Activated CD8-positive, alpha-beta memory T cell treated with anti-CD3 and anti-CD28 coated beads, Interleukin-2, amount 10 ng/mL, durations not matched to agents 7 days and 5 days (primary cell): Measurements from ENCODE around the gene NACC2. TPM values are rescaled to one million over a fixed set of nuclear protein-coding genes. Genes with fewer than 3 reads are reported as not detected.
"Not testable (repeated sequence)": the region's sequence is repeated elsewhere in the genome, so short reads cannot be mapped to it uniquely, and the experiment has no call there.

Experiments
- ATAC-seq: fragments of 150-1000 bp; cut with Tn5 transposase; one replicate; pipeline ENCODE4 v1.10.0; 2021; ENCODE audit warnings: moderate library complexity
- CTCF ChIA-PET: fragments of 350-600 bp; sonication (Branson Sonifier 250); formaldehyde crosslinking; loops from one replicate; lab custom pipeline; 2021; ENCODE audit warnings: antibody characterized with exemption; lab: Charles Lee
- DNase-seq: peaks from one replicate; pipeline ENCODE4 v3.0.0-alpha.2; 2020
- H3K27ac Mint-ChIP-seq: one replicate; pipeline ENCODE4 v1.8.0; 2021; ENCODE audit warnings: mild to moderate bottlenecking, mixed read lengths
- H3K27me3 Mint-ChIP-seq: one replicate; pipeline ENCODE4 v1.8.0; 2021; ENCODE audit warnings: mixed read lengths
- H3K36me3 Mint-ChIP-seq: one replicate; pipeline ENCODE4 v1.8.0; 2021; ENCODE audit warnings: mild to moderate bottlenecking, mixed read lengths
- H3K4me1 Mint-ChIP-seq: one replicate; pipeline ENCODE4 v1.8.0; 2021; ENCODE audit warnings: mixed read lengths
- H3K4me3 Mint-ChIP-seq: one replicate; pipeline ENCODE4 v1.8.0; 2021; ENCODE audit warnings: mild to moderate bottlenecking, moderate library complexity, mixed read lengths
- H3K9me3 Mint-ChIP-seq: one replicate; pipeline ENCODE4 v1.8.0; 2022; ENCODE audit warnings: low read depth, mixed read lengths
- total RNA-seq, 2 experiments: library from RNA; stranded (reverse); gene quantifications; one replicate each; pipeline ENCODE4 v1.2.3, GENCODE V29; 2021

The NACC2 gene
- total RNA-seq, 2 experiments from 2014 or later, result 6.3 to 9.7 TPM

- CTCF ChIA-PET, result interaction anchor here (0.6 to 6.1 kb wide), 4 partner anchors 8 to 131 kb away, joined by 3 to 51 read pairs (median 8); partner anchors contain the start of gene NACC2
- Mint-ChIP-seq H3K9me3 (no peaks in the 10 kb centered on the region), H3K36me3 (peaks cover 2% of the 10 kb centered on the region), H3K4me1 (peaks cover 40% of the 10 kb centered on the region), H3K4me3 (no peak overlapping the region), H3K27ac (peak overlapping the region; percentile 47), H3K27me3 (no peaks in the 10 kb centered on the region)
- DNase-seq, result no peak
- ATAC-seq, result no peak
Measured at GRCh38 chr9:136103651-136104487, 8.8 kb upstream of the NACC2 start.

GRCh38 chr9:136101615-136102074, 6.6 kb upstream of the NACC2 start:
- H3K4me3 Mint-ChIP-seq, H3K27me3 Mint-ChIP-seq, ATAC-seq, H3K36me3 Mint-ChIP-seq, DNase-seq, H3K9me3 Mint-ChIP-seq, H3K27ac Mint-ChIP-seq: not testable (repeated sequence)
- peaks cover 22% of the 10 kb centered on the region for H3K4me1 Mint-ChIP-seq
- CTCF ChIA-PET, result interaction anchor here (1.2 to 1.3 kb wide), 2 partner anchors 12 to 21 kb away, joined by 4 to 7 read pairs; no protein-coding TSS in a partner anchor

- no peak for DNase-seq
- peaks cover 16% of the 10 kb centered on the region for H3K4me1 Mint-ChIP-seq
- CTCF ChIA-PET, result interaction anchor here (1.2 to 1.4 kb wide), 3 partner anchors 11 to 134 kb away, joined by 3 to 7 read pairs (median 4); no protein-coding TSS in a partner anchor
Measured at GRCh38 chr9:136100700-136101614, 5.9 kb upstream of the NACC2 start.

GRCh38 chr9:136099542-136099941, 4.5 kb upstream of the NACC2 start:
- Mint-ChIP-seq H3K27me3 (no peaks in the 10 kb centered on the region), H3K9me3 (no peaks in the 10 kb centered on the region), H3K4me3 (no peak overlapping the region), H3K4me1 (peaks cover 5% of the 10 kb centered on the region), H3K27ac (no peak overlapping the region), H3K36me3 (no peaks in the 10 kb centered on the region)
- CTCF ChIA-PET, result interaction anchor here (1.4 kb wide), 1 partner anchor 132 kb away, joined by 3 read pairs; no protein-coding TSS in a partner anchor
- no peak for DNase-seq
- no peak for ATAC-seq

More at GRCh38 chr9:136100700-136101614, 5.9 kb upstream of the NACC2 start:
- H3K27ac Mint-ChIP-seq, result no peak overlapping the region
- H3K4me3 Mint-ChIP-seq, result no peak overlapping the region
- ATAC-seq, result no peak
- H3K36me3 Mint-ChIP-seq, result no peaks in the 10 kb centered on the region
- H3K27me3 Mint-ChIP-seq, result no peaks in the 10 kb centered on the region
- no peaks in the 10 kb centered on the region for H3K9me3 Mint-ChIP-seq

GRCh38 chr9:136098844-136099243, 3.8 kb upstream of the NACC2 start:
- ATAC-seq (no peak), DNase-seq (no peak)
- no peak overlapping the region for H3K4me3 Mint-ChIP-seq
- H3K27me3 Mint-ChIP-seq, result no peaks in the 10 kb centered on the region
- peaks cover 6% of the 10 kb centered on the region for H3K4me1 Mint-ChIP-seq
- no peak overlapping the region for H3K27ac Mint-ChIP-seq
- H3K36me3 Mint-ChIP-seq, result no peaks in the 10 kb centered on the region
- no peaks in the 10 kb centered on the region for H3K9me3 Mint-ChIP-seq
- CTCF ChIA-PET, result interaction anchor here (6.1 kb wide), 1 partner anchor 8 kb away, joined by 51 read pairs; no protein-coding TSS in a partner anchor

GRCh38 chr9:136098210-136098609, 3.1 kb upstream of the NACC2 start:
- Mint-ChIP-seq H3K36me3 (no peaks in the 10 kb centered on the region), H3K27me3 (no peaks in the 10 kb centered on the region), H3K4me3 (no peak overlapping the region), H3K4me1 (peaks cover 8% of the 10 kb centered on the region), H3K27ac (no peak overlapping the region), H3K9me3 (no peaks in the 10 kb centered on the region)
- ATAC-seq (no peak), DNase-seq (no peak)
- CTCF ChIA-PET, result interaction anchor here (6.1 kb wide), 1 partner anchor 9 kb away, joined by 51 read pairs; no protein-coding TSS in a partner anchor

GRCh38 chr9:136096505-136097001, 1.5 kb upstream of the NACC2 start:
- CTCF ChIA-PET, result interaction anchor here (1.0 to 6.1 kb wide), 5 partner anchors 10 to 27 kb away, joined by 3 to 51 read pairs (median 5); no protein-coding TSS in a partner anchor
- no peaks in the 10 kb centered on the region for H3K27me3 Mint-ChIP-seq
- no peaks in the 10 kb centered on the region for H3K36me3 Mint-ChIP-seq
- H3K4me3 Mint-ChIP-seq, result peak overlapping the region; percentile 57
- DNase-seq (no peak), ATAC-seq (no peak)
- H3K9me3 Mint-ChIP-seq, result no peaks in the 10 kb centered on the region
- no peak overlapping the region for H3K27ac Mint-ChIP-seq
- peaks cover 11% of the 10 kb centered on the region for H3K4me1 Mint-ChIP-seq

GRCh38 chr9:136093995-136094881, 851 bp downstream of the NACC2 start:
- Mint-ChIP-seq H3K4me3 (peak overlapping the region; percentile 63), H3K27me3 (no peaks in the 10 kb centered on the region), H3K4me1 (peaks cover 16% of the 10 kb centered on the region), H3K27ac (no peak overlapping the region), H3K36me3 (no peaks in the 10 kb centered on the region), H3K9me3 (no peaks in the 10 kb centered on the region)
- CTCF ChIA-PET, result interaction anchor here (0.7 to 6.1 kb wide), 6 partner anchors 13 to 149 kb away, joined by 3 to 51 read pairs (median 10); no protein-coding TSS in a partner anchor
- DNase-seq (peak; percentile 77), ATAC-seq (peak; percentile 64)

- H3K36me3 Mint-ChIP-seq, result no peaks in the 10 kb centered on the region
- CTCF ChIA-PET, result interaction anchor here (2.0 to 6.1 kb wide), 4 partner anchors 13 to 29 kb away, joined by 6 to 51 read pairs (median 21); no protein-coding TSS in a partner anchor
- H3K27ac Mint-ChIP-seq, result peak overlapping the region; percentile 24
- ATAC-seq (no peak), DNase-seq (no peak)
- H3K27me3 Mint-ChIP-seq, result no peaks in the 10 kb centered on the region
- no peaks in the 10 kb centered on the region for H3K9me3 Mint-ChIP-seq
- H3K4me1 Mint-ChIP-seq, result peaks cover 12% of the 10 kb centered on the region
- H3K4me3 Mint-ChIP-seq, result peak overlapping the region; percentile 63
Measured at GRCh38 chr9:136093346-136093986, 1.6 kb downstream of the NACC2 start.

GRCh38 chr9:136092741-136093140, 2.3 kb downstream of the NACC2 start:
- ATAC-seq, result no peak
- no peak for DNase-seq
- H3K27me3 Mint-ChIP-seq, result no peaks in the 10 kb centered on the region
- peaks cover 12% of the 10 kb centered on the region for H3K4me1 Mint-ChIP-seq
- no peak overlapping the region for H3K27ac Mint-ChIP-seq
- CTCF ChIA-PET, result interaction anchor here (2.0 to 4.7 kb wide), 3 partner anchors 20 to 30 kb away, joined by 15 to 47 read pairs (median 27); no protein-coding TSS in a partner anchor
- no peaks in the 10 kb centered on the region for H3K9me3 Mint-ChIP-seq
- H3K36me3 Mint-ChIP-seq, result no peaks in the 10 kb centered on the region
- no peak overlapping the region for H3K4me3 Mint-ChIP-seq

- DNase-seq (no peak), ATAC-seq (no peak)
- no peak overlapping the region for H3K27ac Mint-ChIP-seq
- no peaks in the 10 kb centered on the region for H3K36me3 Mint-ChIP-seq
- no peaks in the 10 kb centered on the region for H3K27me3 Mint-ChIP-seq
- H3K4me3 Mint-ChIP-seq, result no peak overlapping the region
- CTCF ChIA-PET, result interaction anchor here (1.4 to 4.4 kb wide), 2 partner anchors 17 to 31 kb away, joined by 4 to 47 read pairs; no protein-coding TSS in a partner anchor
- peaks cover 12% of the 10 kb centered on the region for H3K4me1 Mint-ChIP-seq
- H3K9me3 Mint-ChIP-seq, result no peaks in the 10 kb centered on the region
Measured at GRCh38 chr9:136092353-136092650, 2.8 kb downstream of the NACC2 start.
